ENCODE data around the gene OR10K2.

GRCh38 chr1:158398818-158399514, 27.1 kb downstream of the OR10K2 start, which contains the start of gene OR10T2:
- TF ChIP-seq POLR2A (IDR thresholded peaks at IDR 0.05): no peak
- TF ChIP-seq CTCF (IDR thresholded peaks at IDR 0.05): no peak

Data from vagina (tissue), 2 donors.